A549 (cell line): ENCODE measurements around the gene NRARP. TPM values are rescaled to one million over a fixed set of nuclear protein-coding genes. Genes with fewer than 3 reads are reported as not detected.

Experiments
- ATAC-seq, 2 experiments: fragments of 200-7000 bp in 1 of 2; fragments of >200 bp in 1 of 2; cut with Nextera tagmentation in 1 of 2; cut with Tn5 transposase in 1 of 2; 3 replicates each; pipeline versions ENCODE4 v1.8.0 to v1.9.1; 2018 to 2020; ENCODE audit warnings: mild to moderate bottlenecking in 1 of 2, moderate library complexity in 1 of 2
- CTCF ChIA-PET: fragments of 300-600 bp; sonication (Branson Sonifier 250); formaldehyde crosslinking; extraction: SDS; loops from one replicate; lab custom pipeline; 2021; ENCODE audit warnings: antibody characterized with exemption, inconsistent platforms; lab: Yijun Ruan, JAX
- POLR2A ChIA-PET: fragments of 350-600 bp; formaldehyde crosslinking; extraction: SDS; loops from one replicate; lab custom pipeline; 2021; ENCODE audit warnings: antibody characterized with exemption, inconsistent platforms; lab: Yijun Ruan, JAX
- DNase-seq, 2 experiments: peaks; one replicate each; pipeline versions ENCODE4 v3.0.0 to v3.0.0-alpha.2; 2011 to 2016; ENCODE audit warnings: low read depth in 1 of 2, low spot score in 1 of 2
- FAIRE-seq: peaks from 2 replicates; lab custom pipeline; 2011; peaks lifted over from hg19 to GRCh38; lab: Jason Lieb, UNC
- H3K27ac ChIP-seq, 2 experiments: fragments of >200 bp; sonication (Bioruptor Twin); formaldehyde crosslinking; 3 replicates each; pipeline ENCODE4 v1.5.1; 2016 to 2017
- H3K4me1 ChIP-seq: fragments of >200 bp; sonication (Bioruptor Twin); formaldehyde crosslinking; 3 replicates; pipeline ENCODE4 v1.6.1; 2016
- H3K4me2 ChIP-seq: fragments of >200 bp; sonication (Bioruptor Twin); formaldehyde crosslinking; 3 replicates; pipeline ENCODE4 v1.6.1; 2016
- H3K4me3 ChIP-seq: fragments of >200 bp; sonication (Bioruptor Twin); formaldehyde crosslinking; 3 replicates; pipeline ENCODE4 v1.5.1; 2016
- H3K9me3 ChIP-seq: fragments of >200 bp; sonication (Bioruptor Twin); formaldehyde crosslinking; 3 replicates; pipeline ENCODE4 v1.6.1; 2016
- ATOH8 ChIP-seq: fragments of 250-450 bp; sonication (Bioruptor Pico); IDR thresholded peaks from 2 replicates; pipeline ENCODE4 v1.5.0; 2020; ENCODE audit warnings: low read depth, mild to moderate bottlenecking, moderate library complexity
- BCL3 ChIP-seq: fragments of >200 bp; sonication (Bioruptor Twin); formaldehyde crosslinking; IDR thresholded peaks from 3 replicates; pipeline ENCODE4 v1.6.1; 2016
- BHLHE40 ChIP-seq: IDR thresholded peaks from 2 replicates; pipeline ENCODE4 v1.6.1; 2012; ENCODE audit warnings: low read depth, low read length, inconsistent platforms
- CBX8 ChIP-seq: fragments of 200-600 bp; sonication (generic); IDR thresholded peaks from 2 replicates; pipeline ENCODE4 v1.6.1; 2016
- CEBPB ChIP-seq, 2 experiments: fragments of >200 bp in 1 of 2; sonication (Bioruptor Twin) in 1 of 2; formaldehyde crosslinking in 1 of 2; IDR thresholded peaks; 2 replicates each; pipeline ENCODE4 v1.6.1; 2012 to 2016
- CHD2 ChIP-seq: fragments of 150-350 bp; IDR thresholded peaks from 2 replicates; pipeline ENCODE4 v1.6.1; 2014; ENCODE audit warnings: low read length; ENCODE audit not compliant: partially characterized antibody
- CHD4 ChIP-seq: fragments of 200-600 bp; sonication (generic); IDR thresholded peaks from 2 replicates; pipeline ENCODE4 v1.6.1; 2016; ENCODE audit warnings: antibody characterized with exemption, mild to moderate bottlenecking, borderline replicate concordance
- EHMT2 ChIP-seq: fragments of 200-600 bp; sonication (generic); IDR thresholded peaks from 2 replicates; pipeline ENCODE4 v1.6.1; 2016; ENCODE audit warnings: antibody characterized with exemption, low read depth, mild to moderate bottlenecking, moderate library complexity
- ESRRA ChIP-seq: fragments of 150-350 bp; IDR thresholded peaks from 2 replicates; pipeline ENCODE4 v1.6.1; 2014; ENCODE audit warnings: mild to moderate bottlenecking, low read length, borderline replicate concordance
- FOSB ChIP-seq: fragments of 250-450 bp; sonication (Bioruptor Pico); IDR thresholded peaks from 2 replicates; pipeline ENCODE4 v1.5.0; 2020; ENCODE audit warnings: mild to moderate bottlenecking, moderate library complexity
- FOSL2 ChIP-seq, 2 experiments: fragments of 450-650 bp in 1 of 2; fragments of >200 bp in 1 of 2; sonication (Bioruptor Twin) in 1 of 2; formaldehyde crosslinking; IDR thresholded peaks; 2 replicates each; pipeline versions ENCODE4 v1.5.0 to v1.6.1; 2016 to 2020; ENCODE audit warnings: mild to moderate bottlenecking in 1 of 2, moderate library complexity in 1 of 2
- FOXS1 ChIP-seq: fragments of 250-450 bp; sonication (Bioruptor Pico); IDR thresholded peaks from 2 replicates; pipeline ENCODE4 v1.5.0; 2020; ENCODE audit warnings: mild to moderate bottlenecking, moderate library complexity
- HES2 ChIP-seq: fragments of >200 bp; sonication (Bioruptor Twin); formaldehyde crosslinking; IDR thresholded peaks from 2 replicates; pipeline ENCODE4 v1.6.1; 2016
- HEYL ChIP-seq: fragments of 250-450 bp; sonication (Bioruptor Pico); IDR thresholded peaks from 2 replicates; pipeline ENCODE4 v1.8.0; 2021; ENCODE audit warnings: mild to moderate bottlenecking, moderate library complexity
- HMGXB4 ChIP-seq: fragments of 250-450 bp; sonication (Bioruptor Pico); IDR thresholded peaks from 2 replicates; pipeline ENCODE4 v1.5.0; 2021; ENCODE audit warnings: mild to moderate bottlenecking, moderate library complexity, borderline replicate concordance
- HOXB5 ChIP-seq: fragments of 250-450 bp; sonication (Bioruptor Pico); IDR thresholded peaks from 2 replicates; pipeline ENCODE4 v1.5.0; 2020; ENCODE audit warnings: mild to moderate bottlenecking, moderate library complexity
- KDM1A ChIP-seq: fragments of 200-600 bp; sonication (generic); IDR thresholded peaks from 2 replicates; pipeline ENCODE4 v1.6.1; 2016; ENCODE audit warnings: low read depth, mild to moderate bottlenecking
- KDM5A ChIP-seq: fragments of 200-600 bp; sonication (generic); IDR thresholded peaks from 2 replicates; pipeline ENCODE4 v1.6.1; 2016; ENCODE audit warnings: antibody characterized with exemption, mild to moderate bottlenecking
- MAZ ChIP-seq: fragments of 150-350 bp; IDR thresholded peaks from 2 replicates; pipeline ENCODE4 v1.6.1; 2014; ENCODE audit warnings: antibody characterized with exemption, low read depth, low read length, borderline replicate concordance
- NPAS2 ChIP-seq: fragments of 250-450 bp; sonication (Bioruptor Pico); IDR thresholded peaks from 2 replicates; pipeline ENCODE4 v1.8.0; 2022; ENCODE audit warnings: mild to moderate bottlenecking, moderate library complexity, borderline replicate concordance
- NR3C1 ChIP-seq: fragments of >200 bp; sonication (Bioruptor Twin); formaldehyde crosslinking; IDR thresholded peaks from 3 replicates; pipeline ENCODE4 v1.6.1; 2017
- PHF8 ChIP-seq: fragments of 200-600 bp; sonication (generic); IDR thresholded peaks from 2 replicates; pipeline ENCODE4 v1.6.1; 2016; ENCODE audit warnings: low read depth, mild to moderate bottlenecking, antibody characterized with exemption, moderate library complexity, borderline replicate concordance
- POLR2A ChIP-seq: IDR thresholded peaks from 2 replicates; pipeline ENCODE4 v1.6.1; 2012; ENCODE audit warnings: mild to moderate bottlenecking, low read length
- RCOR1 ChIP-seq: fragments of 150-350 bp; IDR thresholded peaks from 2 replicates; pipeline ENCODE4 v1.6.1; 2014; ENCODE audit warnings: antibody characterized with exemption, low read length, low read depth
- SMC3 ChIP-seq: fragments of >200 bp; sonication (Bioruptor Twin); formaldehyde crosslinking; IDR thresholded peaks from 3 replicates; pipeline ENCODE4 v1.6.1; 2018; ENCODE audit warnings: inconsistent platforms
- SREBF2 ChIP-seq: fragments of 450-650 bp; IDR thresholded peaks from 2 replicates; pipeline ENCODE4 v1.6.1; 2014; ENCODE audit warnings: mild to moderate bottlenecking, moderate library complexity
- TFCP2L1 ChIP-seq: fragments of 250-450 bp; sonication (Bioruptor Pico); IDR thresholded peaks from 2 replicates; pipeline ENCODE4 v1.5.0; 2021; ENCODE audit warnings: mild to moderate bottlenecking
- ZC3H11A ChIP-seq: fragments of 450-650 bp; IDR thresholded peaks from 2 replicates; pipeline ENCODE4 v1.6.1; 2014; ENCODE audit warnings: antibody characterized with exemption, mild to moderate bottlenecking
- ZFP36 ChIP-seq: fragments of 450-650 bp; IDR thresholded peaks from 2 replicates; pipeline ENCODE4 v1.6.1; 2014; ENCODE audit warnings: borderline replicate concordance; ENCODE audit not compliant: partially characterized antibody
- ZNF302 ChIP-seq: fragments of 250-450 bp; sonication (Bioruptor Pico); IDR thresholded peaks from 2 replicates; pipeline ENCODE4 v1.9.0; 2021; ENCODE audit warnings: inconsistent platforms, mild to moderate bottlenecking, moderate library complexity
- WGBS: methylation state at CpG from one replicate; pipeline ENCODE4 v1.1.6; 2017; ENCODE audit errors: missing lambda C conversion rate; 5-methylcytosine and 5-hydroxymethylcytosine counted together
- polyA plus RNA-seq, 4 experiments: library from polyadenylated mRNA; depleted of rRNA in 3 of 4; stranded (reverse); fragments of >200 nt; fragmentation: RNase III in 1 of 4; extraction: RNeasy Plus Mini Kit Qiagen cat#74134 plus additional on column Dnase treatment in 1 of 4; gene quantifications; 2 replicates in 3 of 4; 3 replicates in 1 of 4; pipeline ENCODE4 v1.2.3, GENCODE V29; 2011 to 2017

The NRARP gene
- polyA plus RNA-seq, 2 of the 4 experiments (the other 2 are of a cell fraction) = 1.3 to 5.1 TPM

- WGBS = 95% methylated on average over 33 of the region's 39 CpGs
- TF ChIP-seq MAZ = no peak
- no peak for TF ChIP-seq HOXB5
- no peak for TF ChIP-seq ATOH8 (CRISPR knock-in tag)
- no peak for TF ChIP-seq ZFP36
- no peak for TF ChIP-seq HMGXB4 (CRISPR knock-in tag)
- no peak for TF ChIP-seq HEYL (CRISPR knock-in tag)
- TF ChIP-seq CHD2 = no peak
- no peak for TF ChIP-seq TFCP2L1 (CRISPR knock-in tag)
- TF ChIP-seq PHF8 = no peak
- no peak for TF ChIP-seq ZNF302 (CRISPR knock-in tag)
- no peak for TF ChIP-seq FOXS1 (CRISPR knock-in tag)
- no peak for TF ChIP-seq FOSB (CRISPR knock-in tag)
- TF ChIP-seq POLR2A = no peak
- no peak for TF ChIP-seq KDM5A
- TF ChIP-seq CBX8 = no peak
- no peak for TF ChIP-seq CEBPB (IDR thresholded peaks at IDR 0.05)
- TF ChIP-seq SMC3 = no peak
- no peak for ATAC-seq
- DNase-seq = no peak
- no peak for FAIRE-seq
- Histone ChIP-seq H3K27ac (no peak overlapping the region), H3K9me3 (no peaks in the 10 kb centered on the region), H3K4me1 (peaks cover 19% of the 10 kb centered on the region), H3K4me2 (no peak overlapping the region), H3K4me3 (no peak overlapping the region)
- ChIA-PET POLR2A (no interaction called here), CTCF (interaction anchor here (0.7 to 1.5 kb wide), 5 partner anchors 13 to 141 kb away, joined by 3 to 7 read pairs (median 5); partner anchors contain the start of genes EXD3, NOXA1 and NRARP)
These were observed 20.5 kb downstream of the NRARP start for GRCh38 chr9:137281345-137282116.

DNA sequence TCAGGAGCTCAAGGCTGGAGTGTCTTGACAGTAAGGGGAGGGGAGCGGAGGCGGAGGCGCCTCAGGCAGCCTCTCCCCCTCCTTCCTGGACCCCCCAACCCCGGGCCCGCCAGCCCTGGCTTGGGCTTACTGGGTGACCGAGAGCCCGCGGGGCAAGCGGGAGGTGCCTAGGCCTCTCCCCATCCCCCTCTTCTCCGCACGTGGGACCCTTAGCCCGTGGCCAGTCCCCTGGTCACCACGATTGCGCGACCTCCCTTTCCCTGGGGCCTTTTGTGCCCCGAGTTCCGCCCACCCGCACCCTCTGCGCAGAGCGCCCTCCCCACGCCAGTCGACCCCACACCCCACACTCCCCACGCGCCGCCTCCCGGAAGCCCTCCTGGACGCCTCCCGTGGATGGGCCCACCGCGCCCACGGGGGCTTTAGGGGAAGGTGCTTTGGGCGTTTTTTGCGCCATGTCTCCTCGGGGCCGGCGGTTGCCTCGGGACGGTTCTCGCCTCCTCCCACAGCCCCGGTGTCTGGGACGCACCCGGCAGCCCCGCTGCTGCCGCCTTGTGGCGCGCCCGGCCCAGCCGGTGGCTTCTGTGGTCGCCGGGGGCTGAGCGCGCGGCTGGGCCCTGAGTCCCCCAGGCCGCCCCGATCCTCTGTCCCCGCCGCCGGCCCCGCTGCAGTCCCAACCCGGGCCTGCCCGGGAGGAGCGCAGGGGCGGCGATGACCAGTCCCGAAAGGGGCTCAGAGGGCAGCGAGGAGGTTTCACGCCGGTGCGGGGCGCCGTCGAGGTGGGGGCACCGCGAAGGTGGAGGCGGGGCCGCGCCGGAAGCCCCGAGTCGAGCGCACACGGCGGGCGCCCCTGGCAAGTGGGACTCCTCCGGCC is 21.4 kb downstream of the NRARP start:
- peaks cover 27% of the 10 kb centered on the region for H3K4me1 ChIP-seq
- no peaks in the 10 kb centered on the region for H3K9me3 ChIP-seq
- TF ChIP-seq POLR2A (no peak), EHMT2 (no peak), KDM1A (no peak), NR3C1 (no peak), FOXS1 (CRISPR knock-in tag) (no peak), CHD4 (no peak), ZC3H11A (no peak), BHLHE40 (no peak), HOXB5 (no peak), CHD2 (no peak), BCL3 (no peak), SREBF2 (no peak), FOSL2 (IDR thresholded peaks at IDR 0.05) (no peak), FOSL2 (CRISPR knock-in tag; IDR thresholded peaks at IDR 0.05) (no peak), RCOR1 (no peak), PHF8 (no peak), ZNF302 (CRISPR knock-in tag) (no peak), HES2 (no peak), NPAS2 (no peak), ESRRA (no peak)
- TF ChIP-seq, all 56 proteins: peak for 0
- 95% methylated on average over 70 of the region's 85 CpGs for WGBS
- FAIRE-seq (no peak), DNase-seq (no peak), ATAC-seq (no peak)
- no peak overlapping the region for H3K4me3 ChIP-seq
- no peak overlapping the region for H3K4me2 ChIP-seq
- H3K27ac ChIP-seq = no peak overlapping the region
- ChIA-PET POLR2A (no interaction called here), CTCF (interaction anchor here (0.9 to 2.5 kb wide), 6 partner anchors 9 to 44 kb away, joined by 3 to 9 read pairs (median 4); partner anchors contain the start of gene NRARP)
